ENCODE measurements around the gene TRIP6.

GRCh38 chr7:100873599-100874299, 6.6 kb downstream of the TRIP6 start:
- TF ChIP-seq, protein P1, sequence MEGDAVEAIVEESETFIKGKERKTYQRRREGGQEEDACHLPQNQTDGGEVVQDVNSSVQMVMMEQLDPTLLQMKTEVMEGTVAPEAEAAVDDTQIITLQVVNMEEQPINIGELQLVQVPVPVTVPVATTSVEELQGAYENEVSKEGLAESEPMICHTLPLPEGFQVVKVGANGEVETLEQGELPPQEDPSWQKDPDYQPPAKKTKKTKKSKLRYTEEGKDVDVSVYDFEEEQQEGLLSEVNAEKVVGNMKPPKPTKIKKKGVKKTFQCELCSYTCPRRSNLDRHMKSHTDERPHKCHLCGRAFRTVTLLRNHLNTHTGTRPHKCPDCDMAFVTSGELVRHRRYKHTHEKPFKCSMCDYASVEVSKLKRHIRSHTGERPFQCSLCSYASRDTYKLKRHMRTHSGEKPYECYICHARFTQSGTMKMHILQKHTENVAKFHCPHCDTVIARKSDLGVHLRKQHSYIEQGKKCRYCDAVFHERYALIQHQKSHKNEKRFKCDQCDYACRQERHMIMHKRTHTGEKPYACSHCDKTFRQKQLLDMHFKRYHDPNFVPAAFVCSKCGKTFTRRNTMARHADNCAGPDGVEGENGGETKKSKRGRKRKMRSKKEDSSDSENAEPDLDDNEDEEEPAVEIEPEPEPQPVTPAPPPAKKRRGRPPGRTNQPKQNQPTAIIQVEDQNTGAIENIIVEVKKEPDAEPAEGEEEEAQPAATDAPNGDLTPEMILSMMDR (conservative IDR thresholded peaks at IDR 0.05; ENCODE audit: low read depth in 2 of 2), result no peak
- TF ChIP-seq EZH2phosphoT487 (IDR thresholded peaks at IDR 0.05; ENCODE audit: unreplicated experiment) (no peak), POLR2AphosphoS5 (IDR thresholded peaks at IDR 0.05; ENCODE audit: low read depth) (no peak), JUNB (IDR thresholded peaks at IDR 0.05; ENCODE audit: unreplicated experiment) (no peak), REST (IDR thresholded peaks at IDR 0.05; ENCODE audit: unreplicated experiment) (no peak), CREB1 (CRISPR knock-in tag; IDR thresholded peaks at IDR 0.05; ENCODE audit: low read depth) (no peak), EZH2 (IDR thresholded peaks at IDR 0.05; ENCODE audit: low read depth, unreplicated experiment) (no peak), NANOG (IDR thresholded peaks at IDR 0.05; ENCODE audit: borderline replicate concordance) (no peak), STAT1 (IDR thresholded peaks at IDR 0.05; ENCODE audit: unreplicated experiment) (no peak), ZNF331 (CRISPR knock-in tag; IDR thresholded peaks at IDR 0.05; ENCODE audit: low read depth) (no peak)

Data from GM23338 (cell line).